ENCODE data around the gene CACNA1C.

DNA sequence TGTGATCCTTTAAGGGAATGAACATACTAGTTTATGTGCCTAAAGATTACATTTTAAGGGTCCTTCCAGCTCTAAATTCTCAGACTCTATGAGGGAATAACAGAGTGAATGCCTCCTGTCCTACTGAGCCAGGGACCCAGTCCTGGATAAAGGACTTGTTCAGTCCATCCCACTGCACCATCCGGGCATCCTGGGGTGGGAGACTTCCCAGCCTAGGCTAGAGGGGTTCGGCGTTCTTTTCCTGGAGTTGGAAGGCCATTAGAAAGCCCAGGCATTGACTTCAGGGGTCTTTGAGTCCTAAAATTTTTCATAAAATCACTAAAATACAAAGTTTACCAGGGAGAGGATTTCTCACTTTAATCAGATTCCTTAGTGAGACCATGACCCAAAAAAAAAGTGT, 614.1 kb downstream of the CACNA1C start:
- TF ChIP-seq, protein P1, sequence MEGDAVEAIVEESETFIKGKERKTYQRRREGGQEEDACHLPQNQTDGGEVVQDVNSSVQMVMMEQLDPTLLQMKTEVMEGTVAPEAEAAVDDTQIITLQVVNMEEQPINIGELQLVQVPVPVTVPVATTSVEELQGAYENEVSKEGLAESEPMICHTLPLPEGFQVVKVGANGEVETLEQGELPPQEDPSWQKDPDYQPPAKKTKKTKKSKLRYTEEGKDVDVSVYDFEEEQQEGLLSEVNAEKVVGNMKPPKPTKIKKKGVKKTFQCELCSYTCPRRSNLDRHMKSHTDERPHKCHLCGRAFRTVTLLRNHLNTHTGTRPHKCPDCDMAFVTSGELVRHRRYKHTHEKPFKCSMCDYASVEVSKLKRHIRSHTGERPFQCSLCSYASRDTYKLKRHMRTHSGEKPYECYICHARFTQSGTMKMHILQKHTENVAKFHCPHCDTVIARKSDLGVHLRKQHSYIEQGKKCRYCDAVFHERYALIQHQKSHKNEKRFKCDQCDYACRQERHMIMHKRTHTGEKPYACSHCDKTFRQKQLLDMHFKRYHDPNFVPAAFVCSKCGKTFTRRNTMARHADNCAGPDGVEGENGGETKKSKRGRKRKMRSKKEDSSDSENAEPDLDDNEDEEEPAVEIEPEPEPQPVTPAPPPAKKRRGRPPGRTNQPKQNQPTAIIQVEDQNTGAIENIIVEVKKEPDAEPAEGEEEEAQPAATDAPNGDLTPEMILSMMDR (IDR thresholded peaks at IDR 0.05) = no peak
- TF ChIP-seq POLR2A (IDR thresholded peaks at IDR 0.05) = no peak
